OCI-M1 (cell line): ENCODE data around the gene SFSWAP.
"Not testable (repeated sequence)": the region's sequence is repeated elsewhere in the genome, so short reads cannot be mapped to it uniquely, and the experiment has no call there.

Experiments
- DNase-seq: peaks from one replicate; lab custom pipeline; 2025; lab: John Stamatoyannopoulos, UW

The SFSWAP gene

DNA sequence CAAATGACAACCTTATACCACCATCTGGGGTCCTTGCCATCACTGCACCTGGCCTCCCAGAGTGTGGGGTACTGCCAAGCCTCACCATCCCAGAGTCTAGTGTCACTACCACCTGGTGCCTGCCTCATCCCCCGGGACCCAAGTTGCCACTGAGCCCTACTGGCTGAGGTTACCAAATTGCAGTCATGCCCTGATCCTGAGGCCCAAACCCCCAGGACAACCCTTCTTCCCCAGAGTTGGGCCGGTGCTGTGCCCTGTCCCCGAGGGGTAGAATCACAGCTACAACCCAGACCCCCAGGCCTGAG is 8.4 kb upstream of the SFSWAP start:
- DNase-seq: no peak

DNA sequence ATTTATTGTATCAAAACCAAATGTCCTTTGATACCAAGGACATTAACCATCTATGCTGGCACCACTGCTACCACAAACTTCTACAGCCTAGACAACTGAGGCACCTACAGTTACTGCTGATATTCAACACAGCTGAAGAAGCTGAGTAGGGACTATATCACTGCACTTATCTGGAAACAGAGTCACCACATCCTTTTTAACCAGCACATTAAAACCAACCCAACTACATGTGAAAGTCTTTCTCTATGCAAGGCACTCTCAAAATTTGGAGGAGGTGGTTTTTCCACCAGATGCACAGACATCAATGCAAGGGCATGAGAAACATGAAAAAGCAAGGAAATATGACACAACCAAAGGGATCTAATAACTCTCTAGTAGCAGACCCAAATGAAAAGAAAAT is 7.7 kb upstream of the SFSWAP start:
- DNase-seq: no peak

DNA sequence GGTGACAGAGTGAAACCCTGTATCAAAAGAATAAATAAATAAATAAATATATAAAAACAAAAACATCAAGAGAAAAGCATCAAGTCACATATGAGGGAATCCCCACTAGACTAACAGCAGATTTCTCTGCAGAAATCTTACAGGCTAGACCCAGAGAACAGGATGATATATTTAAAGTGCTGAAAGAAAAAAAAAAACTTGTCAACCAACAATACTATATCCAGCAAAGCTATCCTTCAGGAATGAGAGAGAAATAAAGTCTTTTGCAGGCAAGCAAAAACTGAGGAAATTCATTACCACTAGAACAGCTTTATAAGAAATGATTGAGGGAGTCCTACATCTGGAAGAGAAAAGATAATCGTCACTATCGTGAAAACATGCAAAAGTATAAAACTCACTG is 6.4 kb upstream of the SFSWAP start:
- DNase-seq: no peak

DNA sequence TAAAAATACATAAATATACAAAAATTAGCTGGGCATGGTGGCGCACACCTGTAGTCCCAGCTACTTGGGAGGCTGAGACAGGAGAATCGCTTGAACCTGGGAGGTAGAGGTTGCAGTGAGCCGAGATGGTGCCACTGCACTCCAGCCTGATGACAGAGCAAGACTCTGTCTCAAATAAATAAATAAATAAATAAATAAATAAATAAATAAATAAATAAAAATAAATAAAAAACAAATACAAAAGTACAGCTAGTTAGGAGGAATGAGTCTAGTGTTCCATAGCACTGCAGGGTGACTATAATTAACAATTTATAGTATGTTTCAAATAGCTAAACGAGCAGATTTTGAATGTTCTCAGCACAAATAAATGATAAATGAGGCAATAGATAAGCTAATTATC is 4.2 kb upstream of the SFSWAP start:
- DNase-seq: not testable (repeated sequence)

DNA sequence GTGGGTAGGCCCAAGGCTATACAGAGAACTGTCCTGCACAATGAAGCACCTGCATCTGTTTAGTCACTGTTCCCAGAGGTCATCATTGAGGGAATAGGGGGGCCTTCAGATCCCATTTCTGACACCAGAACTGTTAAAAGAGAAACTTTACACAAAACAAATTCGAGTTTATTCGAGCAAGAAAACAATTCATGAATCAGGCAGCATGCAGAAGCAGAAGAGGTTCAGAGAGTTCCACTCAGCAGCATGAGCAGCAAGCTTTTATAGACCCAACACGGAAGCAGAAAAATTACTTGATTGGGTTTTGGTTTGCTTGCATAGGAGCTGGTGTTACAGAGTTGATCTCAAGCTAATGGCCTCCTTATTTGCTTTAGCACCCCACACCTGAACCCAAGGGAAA is 1.7 kb upstream of the SFSWAP start:
- no peak for DNase-seq

GRCh38 chr12:131711551-131712205 is 788 bp downstream of the SFSWAP start:
- peak; percentile 10 for DNase-seq

GRCh38 chr12:131713349-131713748 is 2.5 kb downstream of the SFSWAP start:
- no peak for DNase-seq

DNA sequence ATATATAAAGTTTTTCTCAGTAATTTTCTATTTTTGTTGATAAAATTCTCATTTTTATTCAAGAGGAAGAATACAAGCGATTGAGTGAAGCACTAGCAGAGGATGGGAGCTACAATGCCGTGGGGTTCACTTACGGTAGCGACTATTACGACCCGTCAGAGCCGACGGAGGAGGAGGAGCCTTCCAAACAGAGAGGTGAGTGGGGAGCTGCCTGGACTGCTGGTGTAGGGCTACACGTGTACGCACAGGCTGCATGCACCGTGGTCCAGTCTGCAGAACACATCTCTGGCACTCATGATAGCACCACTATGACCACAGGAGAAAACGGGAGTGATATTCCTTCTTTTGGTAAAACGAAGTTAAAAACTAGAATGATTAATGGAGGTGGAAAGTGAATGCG is 3.9 kb downstream of the SFSWAP start:
- DNase-seq: no peak

GRCh38 chr12:131716282-131716681 is 5.4 kb downstream of the SFSWAP start:
- peak; percentile 9 for DNase-seq

GRCh38 chr12:131720241-131720640 is 9.4 kb downstream of the SFSWAP start:
- no peak for DNase-seq

- no peak for DNase-seq
These were observed 10.0 kb downstream of the SFSWAP start for GRCh38 chr12:131720921-131721320.

DNA sequence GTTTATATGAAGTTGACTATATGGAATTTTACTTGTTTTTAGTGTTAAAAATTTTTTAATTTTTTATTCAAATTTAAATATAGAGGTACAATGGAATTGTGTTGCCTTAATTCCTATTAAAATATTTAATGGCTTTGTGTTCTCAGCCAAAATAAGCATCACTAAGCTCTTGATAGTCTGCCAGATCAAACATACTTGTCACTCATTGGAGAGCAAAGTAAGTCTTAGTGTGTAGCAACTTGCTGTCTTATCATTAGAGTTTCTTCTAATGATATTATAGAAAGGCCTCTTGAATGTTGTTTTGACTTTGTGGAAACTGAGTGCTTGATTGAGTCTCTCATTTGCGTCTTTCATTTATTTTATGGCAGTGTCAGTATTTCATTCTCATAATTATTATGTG is 10.7 kb downstream of the SFSWAP start:
- DNase-seq: no peak

GRCh38 chr12:131723532-131723931 is 12.6 kb downstream of the SFSWAP start:
- DNase-seq: no peak

DNA sequence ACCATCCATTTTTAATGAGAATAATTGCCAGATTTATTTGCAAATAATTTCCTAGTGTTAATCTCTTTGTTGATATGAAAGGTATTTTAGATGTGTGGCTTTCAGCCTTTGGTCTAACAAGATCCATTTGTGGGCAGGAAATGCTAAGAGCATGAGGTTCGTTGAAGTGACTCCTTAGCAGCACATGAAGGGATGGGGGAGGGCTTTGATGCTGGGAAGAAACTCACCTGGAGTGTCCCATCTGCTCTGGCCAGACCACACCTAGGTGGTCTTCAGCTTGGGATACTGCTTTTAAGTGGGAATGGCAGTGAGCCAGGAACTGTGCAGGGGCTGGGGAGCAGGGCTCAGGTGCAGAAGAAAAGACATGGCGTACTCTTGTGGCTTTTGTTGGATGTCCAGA is 13.6 kb downstream of the SFSWAP start:
- no peak for DNase-seq

DNA sequence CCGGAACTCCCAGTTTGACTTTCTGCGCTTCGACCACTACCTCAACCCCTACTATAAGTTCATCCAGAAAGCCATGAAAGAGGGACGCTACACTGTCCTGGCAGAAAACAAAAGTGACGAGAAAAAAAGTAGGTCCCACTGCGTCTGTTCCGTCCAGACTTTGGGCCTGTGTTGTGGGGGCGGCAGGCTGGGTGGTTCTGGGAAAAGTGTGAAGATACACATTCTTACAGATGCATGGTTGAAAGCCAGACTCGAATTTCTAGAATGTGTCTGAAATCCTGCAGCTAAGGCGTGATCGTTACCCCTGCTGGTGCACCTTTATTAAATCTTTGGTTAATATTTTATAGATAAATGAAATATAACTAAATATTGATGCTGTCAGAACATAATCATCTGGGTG is 14.6 kb downstream of the SFSWAP start:
- no peak for DNase-seq

- DNase-seq: no peak
These were observed 17.8 kb downstream of the SFSWAP start for GRCh38 chr12:131728720-131729119.

- DNase-seq: no peak
These were observed 18.5 kb downstream of the SFSWAP start for GRCh38 chr12:131729254-131729955.

DNA sequence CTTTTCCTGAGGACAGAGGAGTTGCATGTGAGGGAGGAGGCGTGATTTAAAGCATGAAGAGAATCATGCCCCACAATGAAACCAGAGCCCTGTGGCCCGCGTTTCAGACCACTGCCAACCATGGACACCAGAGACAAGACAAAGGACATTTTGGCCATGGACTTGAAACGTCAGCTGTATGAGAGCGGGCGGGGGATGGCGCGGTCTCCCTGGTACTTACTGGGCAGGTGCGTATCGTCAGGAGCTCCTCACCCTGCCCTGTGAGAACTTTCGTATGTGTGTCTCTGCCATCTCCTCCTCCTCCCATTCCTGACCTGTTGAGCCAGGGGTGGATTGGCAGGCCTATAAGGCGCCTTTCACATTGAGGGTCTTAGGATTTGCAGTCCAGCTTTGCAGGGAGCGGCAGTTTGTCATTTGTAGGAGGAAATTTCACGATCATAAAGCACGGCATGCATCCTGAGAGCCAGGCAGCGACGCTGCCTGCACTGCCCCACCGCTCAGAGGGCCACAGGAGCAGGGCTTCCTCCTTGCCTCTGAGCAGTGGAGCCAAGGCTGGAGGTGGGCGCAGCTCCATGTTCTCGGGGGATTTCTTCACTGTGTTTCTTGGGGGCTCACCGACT is 22.2 kb downstream of the SFSWAP start:
- no peak for DNase-seq

DNA sequence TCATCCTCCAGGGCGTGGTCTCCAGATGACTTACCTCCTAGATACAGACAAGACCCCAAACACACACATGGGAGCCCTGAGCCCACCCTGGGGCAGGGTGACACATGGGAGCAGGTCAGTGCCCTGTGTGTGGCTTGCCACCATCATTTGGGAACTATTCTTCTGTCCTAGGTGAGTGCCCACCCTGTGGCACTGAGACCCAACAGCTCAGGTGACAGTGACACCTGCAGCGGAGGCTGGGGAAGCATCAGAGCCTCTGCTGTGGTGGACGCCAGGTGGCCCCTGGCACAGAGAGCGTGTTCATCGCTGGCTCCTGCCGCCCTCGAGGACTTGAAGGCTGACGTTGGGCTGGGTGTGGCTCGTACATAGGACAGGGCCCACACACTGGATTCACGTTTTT is 23.0 kb downstream of the SFSWAP start:
- DNase-seq: no peak

DNA sequence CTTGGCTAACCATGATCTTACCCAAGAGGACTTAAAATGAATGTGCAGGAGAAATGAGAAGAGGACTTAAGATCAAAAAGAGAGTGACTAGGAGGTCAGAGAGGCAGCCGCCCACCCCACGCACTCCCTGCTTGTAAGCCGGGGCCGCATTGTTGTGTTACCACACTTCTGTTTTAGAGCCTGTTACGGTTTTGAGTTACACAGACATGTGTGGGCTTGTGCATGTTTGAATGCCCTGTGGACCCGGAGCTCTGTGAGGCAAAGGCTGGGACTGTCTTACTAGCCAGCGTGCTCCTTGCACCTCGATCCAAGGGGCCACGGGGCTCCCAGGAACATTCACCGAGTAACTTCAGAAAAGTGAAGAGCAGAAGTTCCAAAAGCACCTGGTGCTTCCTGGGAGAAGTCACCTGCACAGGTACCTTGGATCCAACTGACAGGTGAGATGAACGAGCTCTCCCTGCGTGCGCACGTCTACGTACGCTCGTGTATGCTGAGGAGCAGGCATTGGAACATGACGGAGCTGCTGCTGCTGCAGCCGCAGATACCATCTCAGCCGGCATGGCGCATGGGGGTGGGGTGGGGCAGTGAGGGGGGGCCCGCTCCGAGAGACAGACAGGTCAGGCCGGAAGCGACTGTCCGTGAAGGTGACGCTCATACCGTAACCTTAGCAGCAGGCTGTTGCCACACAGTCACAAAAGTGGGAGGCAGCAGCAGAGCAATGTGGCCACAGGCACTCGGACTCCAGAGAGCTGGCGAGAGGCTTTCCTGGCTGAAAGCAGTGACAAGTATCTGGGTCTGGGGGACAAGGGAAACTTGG is 23.7 kb downstream of the SFSWAP start:
- no peak for DNase-seq

- no peak for DNase-seq
These were observed 24.2 kb downstream of the SFSWAP start for GRCh38 chr12:131735153-131735456.

GRCh38 chr12:131735476-131736445 is 24.9 kb downstream of the SFSWAP start:
- DNase-seq: no peak
